ENCODE measurements around the gene ZNF652.

DNA sequence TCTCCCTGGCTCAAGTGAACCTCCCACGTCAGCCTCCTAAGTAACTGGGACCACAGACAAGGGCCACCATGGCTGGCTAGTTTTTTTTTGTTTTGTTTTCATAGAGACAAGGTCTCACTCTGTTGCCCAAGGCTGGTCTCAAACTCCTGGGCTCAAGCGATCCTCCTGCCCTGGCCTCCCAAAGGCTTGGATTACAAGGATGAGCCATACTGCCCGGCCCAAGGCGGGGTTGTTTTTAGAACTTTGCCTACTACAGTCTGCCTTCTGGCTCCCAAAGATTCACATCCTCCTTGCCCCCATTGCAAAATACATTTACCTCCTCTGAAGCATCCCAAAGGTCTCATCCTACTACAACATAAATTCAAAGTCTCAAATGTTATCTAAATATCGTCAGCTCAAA lies 82.0 kb downstream of the ZNF652 start:
- TF ChIP-seq, protein P1, sequence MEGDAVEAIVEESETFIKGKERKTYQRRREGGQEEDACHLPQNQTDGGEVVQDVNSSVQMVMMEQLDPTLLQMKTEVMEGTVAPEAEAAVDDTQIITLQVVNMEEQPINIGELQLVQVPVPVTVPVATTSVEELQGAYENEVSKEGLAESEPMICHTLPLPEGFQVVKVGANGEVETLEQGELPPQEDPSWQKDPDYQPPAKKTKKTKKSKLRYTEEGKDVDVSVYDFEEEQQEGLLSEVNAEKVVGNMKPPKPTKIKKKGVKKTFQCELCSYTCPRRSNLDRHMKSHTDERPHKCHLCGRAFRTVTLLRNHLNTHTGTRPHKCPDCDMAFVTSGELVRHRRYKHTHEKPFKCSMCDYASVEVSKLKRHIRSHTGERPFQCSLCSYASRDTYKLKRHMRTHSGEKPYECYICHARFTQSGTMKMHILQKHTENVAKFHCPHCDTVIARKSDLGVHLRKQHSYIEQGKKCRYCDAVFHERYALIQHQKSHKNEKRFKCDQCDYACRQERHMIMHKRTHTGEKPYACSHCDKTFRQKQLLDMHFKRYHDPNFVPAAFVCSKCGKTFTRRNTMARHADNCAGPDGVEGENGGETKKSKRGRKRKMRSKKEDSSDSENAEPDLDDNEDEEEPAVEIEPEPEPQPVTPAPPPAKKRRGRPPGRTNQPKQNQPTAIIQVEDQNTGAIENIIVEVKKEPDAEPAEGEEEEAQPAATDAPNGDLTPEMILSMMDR (IDR thresholded peaks at IDR 0.05), result no peak
- no peak for TF ChIP-seq POLR2A (IDR thresholded peaks at IDR 0.05)
